Activated CD4-positive, alpha-beta memory T cell treated with anti-CD3 and anti-CD28 coated beads for 36 hours (primary cell): ENCODE results near the gene IL26. TPM values are rescaled to one million over a fixed set of nuclear protein-coding genes. Genes with fewer than 3 reads are reported as not detected.
A peak's percentile ranks its signal among the peaks of the same experiment; 100 is the strongest.
"Not testable (repeated sequence)": the region's sequence is repeated elsewhere in the genome, so short reads cannot be mapped to it uniquely, and the experiment has no call there.

Experiments
- CTCF ChIA-PET: fragments of 350-600 bp; sonication (Branson Sonifier 250); formaldehyde crosslinking; loops from one replicate; lab custom pipeline; 2021; ENCODE audit warnings: antibody characterized with exemption, inconsistent platforms; lab: Charles Lee
- POLR2A ChIA-PET: fragments of 350-600 bp; sonication (Branson Sonifier 250); formaldehyde crosslinking; loops from one replicate; lab custom pipeline; 2021; ENCODE audit warnings: antibody characterized with exemption; lab: Charles Lee
- DNase-seq: peaks from one replicate; pipeline ENCODE4 v3.0.0-alpha.2; 2020
- H3K27ac Mint-ChIP-seq: one replicate; pipeline ENCODE4 v1.8.0; 2021; ENCODE audit warnings: mixed read lengths
- H3K27me3 Mint-ChIP-seq: one replicate; pipeline ENCODE4 v1.8.0; 2021; ENCODE audit warnings: mixed read lengths
- H3K36me3 Mint-ChIP-seq: one replicate; pipeline ENCODE4 v1.8.0; 2021; ENCODE audit warnings: mixed read lengths
- H3K4me1 Mint-ChIP-seq: one replicate; pipeline ENCODE4 v1.8.0; 2021; ENCODE audit warnings: low read depth, mixed read lengths
- H3K4me3 Mint-ChIP-seq: one replicate; pipeline ENCODE4 v1.8.0; 2021; ENCODE audit warnings: mild to moderate bottlenecking, mixed read lengths
- H3K9me3 Mint-ChIP-seq: one replicate; pipeline ENCODE4 v1.8.0; 2021; ENCODE audit warnings: mixed read lengths
- intact Hi-C: fragments of 100-400 bp; cut with micrococcal nuclease; formaldehyde crosslinking; loops from one replicate; pipeline ENCODE4 v1.15.1; 2023
- total RNA-seq, 2 experiments: library from RNA; stranded (reverse); gene quantifications; one replicate each; pipeline ENCODE4 v1.2.3, GENCODE V29; 2021

The IL26 gene
- total RNA-seq, 2 experiments from 2014 or later = 2.0 to 2.1 TPM

GRCh38 chr12:68190301-68190700, 35.3 kb downstream of the IL26 start:
- DNase-seq = no peak
- Mint-ChIP-seq H3K9me3 (no peaks in the 10 kb centered on the region), H3K27ac (peak overlapping the region; percentile 46), H3K27me3 (peaks cover 2% of the 10 kb centered on the region), H3K4me3 (no peak overlapping the region), H3K36me3 (no peaks in the 10 kb centered on the region), H3K4me1 (peaks cover 15% of the 10 kb centered on the region)
- POLR2A ChIA-PET = interaction anchor here (1.8 to 2.1 kb wide), 2 partner anchors 9 to 34 kb away, joined by 4 to 7 read pairs; no protein-coding TSS in a partner anchor
- CTCF ChIA-PET = interaction anchor here (0.6 to 2.2 kb wide), 3 partner anchors 32 to 1991 kb away, joined by 4 to 6 read pairs (median 5); no protein-coding TSS in a partner anchor
- intact Hi-C loops = loop anchor here (1.0 kb wide), 3 partner anchors 15 to 492 kb away; partner anchors contain the start of gene IFNG

DNA sequence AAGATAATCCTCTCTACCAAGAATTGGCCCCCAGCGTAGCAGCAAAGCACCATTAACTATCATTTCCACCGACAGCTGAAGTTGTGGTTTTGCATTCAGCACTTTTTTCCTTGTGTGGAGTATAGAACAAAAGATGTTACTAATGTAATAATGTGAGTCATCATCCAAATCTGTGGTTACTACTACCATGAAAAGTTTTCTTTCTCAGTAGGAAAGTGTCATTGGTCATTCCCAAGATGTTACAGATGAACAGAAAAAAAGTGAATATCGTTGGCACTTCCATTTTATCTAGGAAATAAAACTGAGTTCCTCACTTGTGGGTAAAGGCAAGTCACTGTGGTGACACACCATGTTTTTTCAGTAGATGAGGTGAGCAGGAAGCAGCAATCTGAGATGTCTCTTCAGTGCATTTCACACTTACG, 35.8 kb downstream of the IL26 start:
- ChIA-PET POLR2A (interaction anchor here (0.5 to 2.1 kb wide), 3 partner anchors 15 to 33 kb away, joined by 3 to 7 read pairs (median 3); no protein-coding TSS in a partner anchor), CTCF (interaction anchor here (0.8 kb wide), 1 partner anchor 9 kb away, joined by 4 read pairs; no protein-coding TSS in a partner anchor)
- H3K9me3 Mint-ChIP-seq = no peaks in the 10 kb centered on the region
- no peak overlapping the region for H3K27ac Mint-ChIP-seq
- peak; percentile 59 for DNase-seq
- intact Hi-C loops = loop anchor here (1.0 to 2.0 kb wide), 5 partner anchors 9 to 492 kb away; partner anchors contain the start of gene IFNG
- no peaks in the 10 kb centered on the region for H3K36me3 Mint-ChIP-seq
- H3K4me1 Mint-ChIP-seq = peaks cover 15% of the 10 kb centered on the region
- H3K4me3 Mint-ChIP-seq = no peak overlapping the region
- peaks cover 2% of the 10 kb centered on the region for H3K27me3 Mint-ChIP-seq

- ChIA-PET CTCF (interaction anchor here (0.7 kb wide), 1 partner anchor 38 kb away, joined by 4 read pairs; no protein-coding TSS in a partner anchor), POLR2A (no interaction called here)
- Mint-ChIP-seq H3K27me3 (no peaks in the 10 kb centered on the region), H3K27ac (no peak overlapping the region), H3K36me3 (no peaks in the 10 kb centered on the region), H3K4me3 (no peak overlapping the region), H3K9me3 (no peaks in the 10 kb centered on the region), H3K4me1 (peaks cover 25% of the 10 kb centered on the region)
- intact Hi-C loops = no loop called here
- DNase-seq = no peak
Observed at GRCh38 chr12:68185598-68185997, 40.0 kb downstream of the IL26 start.

GRCh38 chr12:68180792-68181744, 44.5 kb downstream of the IL26 start:
- H3K27me3 Mint-ChIP-seq = no peaks in the 10 kb centered on the region
- intact Hi-C loops = loop anchor here (1.0 to 5.0 kb wide), 4 partner anchors 8 to 301 kb away; no protein-coding TSS in a partner anchor
- no peaks in the 10 kb centered on the region for H3K36me3 Mint-ChIP-seq
- H3K27ac Mint-ChIP-seq = peak overlapping the region; percentile 78
- CTCF ChIA-PET = interaction anchor here (0.5 to 3.9 kb wide), 8 partner anchors 8 to 142 kb away, joined by 3 to 21 read pairs (median 4); no protein-coding TSS in a partner anchor
- H3K4me3 Mint-ChIP-seq = no peak overlapping the region
- POLR2A ChIA-PET = interaction anchor here (0.9 to 1.8 kb wide), 5 partner anchors 10 to 62 kb away, joined by 4 to 11 read pairs (median 5); partner anchors contain the start of gene IFNG
- H3K9me3 Mint-ChIP-seq = no peaks in the 10 kb centered on the region
- H3K4me1 Mint-ChIP-seq = peaks cover 54% of the 10 kb centered on the region
- peak; percentile 63 for DNase-seq

DNA sequence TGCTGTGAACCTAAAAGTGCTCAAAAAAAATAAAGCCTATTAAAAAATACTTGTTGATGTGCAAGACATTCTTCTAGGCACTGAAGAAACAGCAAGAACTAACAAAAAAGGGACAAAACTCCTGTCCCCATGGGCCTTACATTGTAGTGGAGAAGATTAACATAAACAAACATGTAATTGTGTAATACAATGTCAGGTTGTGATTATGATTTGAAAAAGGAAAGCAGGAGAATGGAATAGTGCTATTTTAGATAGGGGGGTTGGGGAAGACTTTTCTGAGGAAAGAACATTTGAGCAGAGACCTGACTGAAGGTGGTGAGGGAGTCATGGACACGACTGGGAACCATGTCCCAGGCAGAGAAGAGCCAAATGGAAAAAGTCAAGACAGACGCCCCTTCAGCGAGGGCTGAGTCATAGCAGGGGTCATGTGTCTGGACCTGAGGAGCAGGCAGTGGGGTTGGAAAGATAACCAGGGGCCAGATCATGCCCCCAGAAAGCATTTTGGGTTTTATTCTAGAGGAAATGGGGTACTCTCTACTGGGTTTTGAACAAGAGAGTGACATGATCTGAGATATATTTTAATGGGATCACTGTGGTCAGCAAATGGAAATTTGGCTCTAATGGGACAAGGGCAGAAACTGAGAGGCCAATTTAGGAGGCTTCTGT, 46.7 kb downstream of the IL26 start:
- peak overlapping the region; percentile 53 for H3K27ac Mint-ChIP-seq
- no peak overlapping the region for H3K4me3 Mint-ChIP-seq
- intact Hi-C loops = no loop called here
- POLR2A ChIA-PET = no interaction called here
- peaks cover 72% of the 10 kb centered on the region for H3K4me1 Mint-ChIP-seq
- no peaks in the 10 kb centered on the region for H3K36me3 Mint-ChIP-seq
- CTCF ChIA-PET = interaction anchor here (0.6 to 3.9 kb wide), 2 partner anchors 138 to 169 kb away, joined by 3 to 21 read pairs; no protein-coding TSS in a partner anchor
- H3K9me3 Mint-ChIP-seq = peaks cover 7% of the 10 kb centered on the region
- H3K27me3 Mint-ChIP-seq = no peaks in the 10 kb centered on the region
- DNase-seq = no peak

GRCh38 chr12:68178184-68178583, 47.4 kb downstream of the IL26 start:
- POLR2A ChIA-PET = no interaction called here
- no peaks in the 10 kb centered on the region for H3K27me3 Mint-ChIP-seq

DNA sequence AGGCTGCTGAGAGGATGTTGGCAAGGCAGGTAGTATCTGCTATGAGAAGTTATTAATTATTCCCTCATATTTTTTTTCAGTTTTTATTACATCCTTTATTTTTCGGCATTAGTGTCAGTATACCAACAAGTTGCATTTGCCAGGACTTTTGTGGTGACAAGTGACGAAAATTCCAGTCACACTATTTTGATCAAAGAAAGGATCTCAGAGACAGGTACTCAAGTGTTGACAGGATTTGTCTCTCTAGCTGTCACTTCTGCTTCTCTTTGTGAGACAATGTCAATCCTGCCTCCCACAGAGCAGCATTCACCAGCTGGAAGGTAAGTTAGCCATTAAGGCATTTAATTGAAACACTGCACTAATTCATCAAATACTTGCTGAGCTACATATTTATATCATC, 48.0 kb downstream of the IL26 start:
- Mint-ChIP-seq H3K36me3 (no peaks in the 10 kb centered on the region), H3K27me3 (no peaks in the 10 kb centered on the region), H3K27ac (peak overlapping the region; percentile 68), H3K4me3 (no peak overlapping the region), H3K4me1 (peaks cover 70% of the 10 kb centered on the region), H3K9me3 (peaks cover 7% of the 10 kb centered on the region)
- DNase-seq = no peak
- intact Hi-C loops = no loop called here
- ChIA-PET CTCF (interaction anchor here (1.3 to 2.8 kb wide), 2 partner anchors 20 to 63 kb away, joined by 4 to 25 read pairs; partner anchors contain the start of gene IFNG), POLR2A (no interaction called here)

More at GRCh38 chr12:68178184-68178583, 47.4 kb downstream of the IL26 start:
- CTCF ChIA-PET = interaction anchor here (2.8 kb wide), 1 partner anchor 20 kb away, joined by 25 read pairs; the partner anchor contains the start of gene IFNG
- H3K4me1 Mint-ChIP-seq = peaks cover 72% of the 10 kb centered on the region
- H3K27ac Mint-ChIP-seq = peak overlapping the region; percentile 68
- no peak for DNase-seq
- H3K36me3 Mint-ChIP-seq = no peaks in the 10 kb centered on the region
- H3K4me3 Mint-ChIP-seq = no peak overlapping the region
- H3K9me3 Mint-ChIP-seq = peaks cover 7% of the 10 kb centered on the region
- intact Hi-C loops = no loop called here

- H3K27me3 Mint-ChIP-seq = no peaks in the 10 kb centered on the region
- intact Hi-C loops = no loop called here
- CTCF ChIA-PET = interaction anchor here (1.3 to 2.8 kb wide), 2 partner anchors 18 to 62 kb away, joined by 4 to 25 read pairs; partner anchors contain the start of gene IFNG
- no peak for DNase-seq
- POLR2A ChIA-PET = interaction anchor here (1.5 kb wide), 1 partner anchor 18 kb away, joined by 4 read pairs; no protein-coding TSS in a partner anchor
- peaks cover 67% of the 10 kb centered on the region for H3K4me1 Mint-ChIP-seq
- H3K9me3 Mint-ChIP-seq = peaks cover 7% of the 10 kb centered on the region
- H3K27ac Mint-ChIP-seq = peak overlapping the region; percentile 69
- no peaks in the 10 kb centered on the region for H3K36me3 Mint-ChIP-seq
- no peak overlapping the region for H3K4me3 Mint-ChIP-seq
Observed at GRCh38 chr12:68176257-68176656, 49.4 kb downstream of the IL26 start.

GRCh38 chr12:68175557-68176061, 50.0 kb downstream of the IL26 start:
- peaks cover 60% of the 10 kb centered on the region for H3K4me1 Mint-ChIP-seq

DNA sequence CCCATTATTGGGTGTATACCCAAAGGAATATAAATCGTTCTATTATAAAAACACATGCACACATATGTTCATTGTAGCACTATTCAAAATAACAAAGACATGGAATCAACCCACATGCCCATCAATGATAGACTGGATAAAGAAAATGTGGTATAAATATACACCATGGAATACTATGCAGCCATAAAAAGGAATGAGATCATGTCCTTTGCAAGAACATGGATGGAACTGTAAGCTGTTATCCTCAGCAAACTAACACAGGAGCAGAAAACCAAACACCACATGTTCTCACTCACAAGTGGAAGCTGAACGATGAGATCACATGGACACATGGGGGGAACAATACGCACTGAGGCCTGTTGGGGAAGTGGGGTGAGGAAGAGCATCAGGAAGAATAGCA, 50.8 kb downstream of the IL26 start:
- DNase-seq, H3K9me3 Mint-ChIP-seq, H3K27me3 Mint-ChIP-seq, H3K36me3 Mint-ChIP-seq, CTCF ChIA-PET: not testable (repeated sequence)
- Mint-ChIP-seq H3K27ac (peak overlapping the region; percentile 69), H3K4me1 (peaks cover 55% of the 10 kb centered on the region), H3K4me3 (peak overlapping the region; percentile 27)
- POLR2A ChIA-PET = interaction anchor here (1.2 kb wide), 1 partner anchor 15 kb away, joined by 3 read pairs; no protein-coding TSS in a partner anchor
- intact Hi-C loops = loop anchor here (1.0 kb wide), 3 partner anchors 15 to 103 kb away; partner anchors contain the start of gene IFNG

More at GRCh38 chr12:68175557-68176061, 50.0 kb downstream of the IL26 start:
- peak overlapping the region; percentile 60 for H3K4me3 Mint-ChIP-seq
- ChIA-PET CTCF (interaction anchor here (2.8 kb wide), 1 partner anchor 18 kb away, joined by 25 read pairs; the partner anchor contains the start of gene IFNG), POLR2A (interaction anchor here (1.2 to 1.5 kb wide), 2 partner anchors 14 to 17 kb away, joined by 3 to 4 read pairs; no protein-coding TSS in a partner anchor)
- peak overlapping the region; percentile 69 for H3K27ac Mint-ChIP-seq
- intact Hi-C loops = loop anchor here (1.0 kb wide), 3 partner anchors 15 to 102 kb away; partner anchors contain the start of gene IFNG
- DNase-seq = peak; percentile 75
- H3K36me3 Mint-ChIP-seq = no peaks in the 10 kb centered on the region
- H3K27me3 Mint-ChIP-seq = no peaks in the 10 kb centered on the region
- H3K9me3 Mint-ChIP-seq = peaks cover 7% of the 10 kb centered on the region

DNA sequence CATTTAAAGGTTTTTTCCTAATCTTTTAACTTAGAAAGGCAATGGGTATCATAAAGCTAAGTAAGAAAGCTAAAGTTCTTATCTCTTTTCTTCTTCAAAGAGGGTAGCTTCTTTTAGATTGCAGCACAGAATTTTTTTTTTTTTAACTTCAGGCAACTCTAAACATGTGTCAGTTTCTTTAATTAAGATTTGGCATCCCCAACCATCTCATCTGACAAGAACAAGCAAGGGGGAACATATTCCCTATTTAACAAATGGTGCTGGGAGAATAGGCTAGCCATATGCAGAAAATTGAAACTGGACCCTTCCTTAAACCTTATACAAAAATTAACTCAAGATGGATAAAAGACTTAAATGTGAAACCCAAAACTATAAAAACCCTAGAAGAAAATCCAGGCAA, 51.8 kb downstream of the IL26 start:
- ChIA-PET POLR2A (no interaction called here), CTCF (interaction anchor here (0.6 kb wide), 1 partner anchor 109 kb away, joined by 3 read pairs; no protein-coding TSS in a partner anchor)
- intact Hi-C loops = no loop called here
- DNase-seq = no peak
- H3K4me3 Mint-ChIP-seq = no peak overlapping the region
- H3K4me1 Mint-ChIP-seq = peaks cover 57% of the 10 kb centered on the region
- H3K36me3 Mint-ChIP-seq = no peaks in the 10 kb centered on the region
- no peaks in the 10 kb centered on the region for H3K27me3 Mint-ChIP-seq
- H3K9me3 Mint-ChIP-seq = peaks cover 7% of the 10 kb centered on the region
- H3K27ac Mint-ChIP-seq = no peak overlapping the region
